Muscle of arm (tissue), 12 donors: Measurements from ENCODE around the gene CAND1. TPM values are rescaled to one million over a fixed set of nuclear protein-coding genes. Genes with fewer than 3 reads are reported as not detected.
"Not testable (repeated sequence)": the region's sequence is repeated elsewhere in the genome, so short reads cannot be mapped to it uniquely, and the experiment has no call there.

Source experiments
- DNase-seq: peaks from one replicate; pipeline ENCODE4 v3.0.0-alpha.2; 2013
- polyA plus RNA-seq, 12 donors: library from polyadenylated mRNA; unstranded; fragments of 120-200 nt; gene quantifications; one replicate each; pipeline ENCODE4 v1.2.1, GENCODE V29; 2013; ENCODE audit not compliant: insufficient read length in 12 of 12

Gene CAND1
- polyA plus RNA-seq, 12 donors, result 70.5 to 125 (median 99.3) TPM; not detected in 1

DNA sequence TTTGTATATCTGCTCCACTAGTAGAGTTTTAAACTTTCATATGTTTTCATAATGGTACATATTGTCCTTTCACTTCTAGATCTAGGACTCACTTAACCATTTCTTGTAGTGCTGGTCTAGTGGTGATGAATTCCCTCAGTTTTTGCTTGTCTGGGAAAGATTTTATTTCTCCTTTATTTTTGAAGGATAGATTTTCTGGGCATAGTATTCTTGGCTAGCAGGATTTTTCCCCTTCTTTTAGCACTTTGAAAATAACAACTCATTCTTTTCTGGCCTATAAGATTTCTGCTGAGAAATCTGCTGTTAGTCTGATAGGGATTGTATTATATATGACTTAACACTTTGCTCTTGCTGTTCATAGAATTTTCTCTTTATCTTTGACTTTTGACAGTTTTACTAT lies 69.3 kb downstream of the CAND1 start:
- DNase-seq, result no peak

DNA sequence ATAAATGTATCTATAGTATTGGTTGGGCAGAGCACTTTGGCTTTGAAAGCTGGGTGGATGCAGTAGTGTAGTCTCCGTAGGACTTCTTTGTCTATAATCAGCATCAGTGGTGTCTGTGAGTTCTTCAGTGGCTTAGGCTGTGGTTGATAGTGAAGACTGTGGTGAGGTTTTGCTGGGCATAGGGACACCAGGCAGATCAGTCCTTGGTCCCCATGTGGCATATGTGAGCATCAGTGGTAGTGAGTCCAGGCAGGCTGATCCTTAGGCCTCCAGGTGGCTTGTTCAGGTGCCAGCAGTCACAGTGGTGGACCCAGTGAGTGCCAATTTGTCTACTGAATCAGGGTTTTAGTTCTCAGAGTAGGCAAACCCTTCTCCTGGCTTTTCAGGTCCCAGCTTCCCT lies 70.4 kb downstream of the CAND1 start:
- DNase-seq, result no peak

DNA sequence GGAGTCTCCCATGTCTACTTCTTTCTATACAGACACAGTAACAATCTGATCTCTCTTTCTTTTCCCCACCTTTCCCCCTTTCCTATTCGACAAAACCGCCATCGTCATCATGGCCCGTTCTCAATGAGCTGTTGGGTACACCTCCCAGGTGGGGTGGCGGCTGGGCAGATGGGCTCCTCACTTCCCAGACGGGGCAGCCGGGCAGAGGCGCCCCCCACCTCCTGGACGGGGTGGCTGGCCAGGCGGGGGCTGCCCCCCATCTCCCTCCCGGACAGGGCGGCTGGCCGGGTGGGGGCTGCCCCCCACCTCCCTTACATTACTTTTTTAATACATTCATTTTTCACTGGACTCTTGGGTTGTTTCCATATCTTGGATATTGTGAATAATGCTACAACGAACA lies 71.9 kb downstream of the CAND1 start:
- DNase-seq, result not testable (repeated sequence)

DNA sequence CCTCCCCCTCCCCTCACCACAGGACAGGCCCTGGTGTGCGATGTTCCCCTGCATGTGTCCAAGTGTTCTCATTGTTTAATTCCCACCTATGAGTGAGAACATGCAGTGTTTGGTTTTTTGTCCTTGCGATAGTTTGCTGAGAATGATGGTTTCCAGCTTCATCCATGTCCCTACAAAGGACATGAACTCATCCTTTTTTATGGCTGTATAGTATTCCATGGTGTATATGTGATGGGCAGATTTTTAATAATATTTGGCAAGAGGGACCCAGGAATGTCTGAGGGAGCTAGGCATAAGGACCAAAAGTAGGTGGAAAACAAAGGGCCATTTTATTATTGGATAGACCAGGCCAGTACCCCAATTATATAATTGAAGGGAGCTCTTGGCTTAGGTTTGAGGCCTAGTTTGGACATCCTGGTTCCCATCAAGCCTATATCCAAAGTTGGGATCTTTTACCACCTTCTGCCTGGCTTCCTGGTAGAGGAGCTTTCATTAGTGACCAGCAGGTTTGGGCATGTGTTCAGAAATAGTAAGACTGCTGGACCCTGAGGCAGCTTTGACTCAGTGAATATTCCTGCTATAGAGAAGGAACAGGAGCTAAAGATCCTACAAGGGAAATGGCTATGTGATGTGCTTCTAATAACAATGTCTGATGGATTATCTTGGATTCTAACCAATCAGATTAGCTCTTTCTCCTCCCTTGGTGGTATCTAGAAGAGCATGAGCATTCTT lies 76.0 kb downstream of the CAND1 start:
- no peak for DNase-seq

DNA sequence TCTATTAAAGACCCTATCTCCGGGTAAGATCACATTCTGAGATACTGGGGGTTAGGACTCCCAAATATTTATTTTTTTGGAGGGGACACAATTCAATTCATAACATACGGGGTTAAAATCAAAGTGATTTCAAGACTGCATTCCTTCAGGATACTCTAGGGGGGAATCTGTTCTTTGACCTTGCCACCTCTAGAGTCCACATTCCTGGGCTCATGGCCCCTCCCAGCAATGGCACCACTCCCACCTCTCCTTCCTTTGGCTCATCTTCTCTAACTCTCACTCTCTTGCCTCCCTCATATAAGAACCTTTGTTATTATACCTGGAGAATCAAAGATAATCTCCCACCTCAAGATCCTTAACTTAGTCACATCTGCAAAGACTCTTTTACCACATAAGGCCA lies 79.5 kb downstream of the CAND1 start:
- DNase-seq, result no peak

DNA sequence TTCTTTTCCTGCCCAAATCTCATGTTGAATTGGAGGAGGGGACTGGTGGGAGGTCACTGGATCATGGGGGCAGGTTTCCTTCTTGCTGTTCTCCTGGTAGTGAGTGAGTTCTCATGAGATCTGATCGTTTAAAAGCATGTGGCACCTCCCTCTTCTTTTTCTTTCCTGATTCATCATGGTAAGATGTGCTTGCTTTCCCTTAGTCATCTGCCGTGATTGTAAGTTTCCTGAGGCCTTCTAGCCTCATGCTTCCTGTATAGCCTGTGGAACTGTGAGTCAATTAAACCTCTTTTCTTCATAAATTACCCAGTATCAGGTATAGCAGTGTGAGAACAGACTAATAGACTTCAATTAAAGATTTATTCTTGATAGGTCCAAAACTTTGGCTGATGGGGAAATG lies 83.5 kb downstream of the CAND1 start:
- no peak for DNase-seq

DNA sequence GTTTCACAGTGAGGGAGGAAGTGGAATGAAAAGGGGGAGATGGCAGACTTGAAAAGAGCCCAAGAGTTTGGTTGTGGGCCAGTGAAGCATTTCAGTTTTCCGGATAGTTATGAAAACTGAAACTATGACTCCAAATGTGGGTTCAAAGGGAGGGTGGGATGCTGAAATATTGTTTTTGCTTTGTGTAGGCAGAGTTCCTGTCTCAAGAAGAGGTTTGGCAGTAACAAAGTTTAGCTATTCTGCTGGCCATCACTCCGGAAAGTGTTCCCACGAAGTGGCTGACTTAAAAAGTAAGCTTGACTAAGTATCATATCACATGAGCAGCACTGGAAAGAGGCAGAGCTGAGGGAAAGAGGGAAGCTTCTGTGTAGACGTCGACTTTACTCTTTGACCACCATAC lies 85.2 kb downstream of the CAND1 start:
- peak; percentile 38 for DNase-seq

DNA sequence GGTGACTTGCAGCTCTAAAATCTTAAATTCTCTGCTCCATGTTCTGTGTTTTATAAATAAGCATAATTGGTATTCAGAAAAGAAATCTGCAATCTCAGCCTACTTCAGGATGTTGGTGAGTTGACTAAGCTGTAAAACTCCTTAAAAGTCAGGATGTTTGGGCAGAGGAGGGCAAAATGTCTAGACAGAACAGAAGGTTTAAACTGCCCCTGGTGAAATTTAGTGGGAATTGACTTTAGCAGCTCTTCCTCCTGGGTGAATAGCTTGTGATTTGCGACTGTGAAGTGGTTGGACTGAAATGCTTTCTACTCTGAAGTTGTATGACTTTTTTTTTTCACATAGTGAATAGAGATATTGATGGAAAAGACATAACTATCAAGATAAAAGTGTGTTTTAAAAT lies 85.8 kb downstream of the CAND1 start:
- no peak for DNase-seq

DNA sequence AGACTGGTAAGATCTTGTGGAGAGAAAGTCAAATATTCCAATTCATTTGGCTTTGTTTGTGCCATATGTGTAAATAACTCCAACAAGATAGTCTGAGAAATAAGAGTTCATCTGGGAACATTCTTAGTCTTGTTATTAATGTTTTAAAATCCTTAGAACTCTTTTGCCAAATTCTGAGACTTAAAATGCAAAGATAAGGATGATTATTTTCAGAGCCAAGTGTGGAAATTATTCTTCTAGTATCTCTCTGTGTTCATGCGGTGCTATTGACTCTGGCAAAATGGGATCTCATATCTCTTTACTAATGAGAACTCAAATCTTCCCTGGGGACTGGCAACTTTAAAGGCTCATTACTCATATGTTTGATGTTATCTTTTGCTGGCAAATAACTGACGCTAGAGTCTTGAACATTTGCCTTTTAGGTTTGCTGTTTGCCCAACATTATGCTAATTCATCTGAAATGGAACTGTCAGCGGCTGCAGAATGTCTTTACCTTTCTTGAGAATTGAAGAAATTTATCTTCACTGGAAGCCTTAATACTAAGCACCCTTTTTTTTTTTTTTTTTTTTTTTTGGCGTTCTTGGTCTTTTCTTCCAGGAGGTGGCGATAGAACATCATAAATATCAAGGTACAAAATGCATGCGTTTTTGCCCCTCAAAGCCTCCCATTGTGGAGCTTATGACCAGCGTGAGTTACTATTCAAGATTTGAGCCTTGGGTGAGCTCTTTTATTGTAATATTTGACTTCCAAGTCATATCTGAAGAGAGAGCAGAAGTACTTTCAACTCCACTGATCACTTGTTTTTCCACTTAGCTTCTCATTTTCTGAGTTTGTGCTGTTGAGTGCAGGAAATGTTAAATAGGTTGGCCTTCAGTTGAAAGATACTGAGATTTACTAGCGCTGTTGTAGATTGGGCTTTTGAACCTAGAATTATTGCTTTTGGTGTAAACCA lies 86.5 kb downstream of the CAND1 start:
- DNase-seq, result peak; percentile 64

DNA sequence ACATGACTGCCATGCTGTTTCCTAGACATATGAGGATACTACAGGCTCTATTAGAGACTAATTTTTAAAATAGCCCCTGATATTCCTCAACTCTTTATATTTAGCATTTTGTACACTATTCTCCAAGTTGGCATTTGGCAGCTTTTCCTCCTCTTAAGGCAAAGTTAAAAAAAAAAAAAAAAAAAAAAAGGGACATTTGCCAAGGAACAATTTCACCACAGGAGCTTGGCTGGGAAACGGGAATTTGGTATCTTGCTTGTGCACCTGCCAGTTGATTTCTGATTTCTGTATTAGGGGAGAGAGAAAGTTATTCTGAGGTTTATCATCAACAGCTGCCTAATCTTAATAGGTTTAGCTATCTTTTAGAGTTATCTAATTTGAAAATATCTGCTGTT lies 87.2 kb downstream of the CAND1 start:
- no peak for DNase-seq

DNA sequence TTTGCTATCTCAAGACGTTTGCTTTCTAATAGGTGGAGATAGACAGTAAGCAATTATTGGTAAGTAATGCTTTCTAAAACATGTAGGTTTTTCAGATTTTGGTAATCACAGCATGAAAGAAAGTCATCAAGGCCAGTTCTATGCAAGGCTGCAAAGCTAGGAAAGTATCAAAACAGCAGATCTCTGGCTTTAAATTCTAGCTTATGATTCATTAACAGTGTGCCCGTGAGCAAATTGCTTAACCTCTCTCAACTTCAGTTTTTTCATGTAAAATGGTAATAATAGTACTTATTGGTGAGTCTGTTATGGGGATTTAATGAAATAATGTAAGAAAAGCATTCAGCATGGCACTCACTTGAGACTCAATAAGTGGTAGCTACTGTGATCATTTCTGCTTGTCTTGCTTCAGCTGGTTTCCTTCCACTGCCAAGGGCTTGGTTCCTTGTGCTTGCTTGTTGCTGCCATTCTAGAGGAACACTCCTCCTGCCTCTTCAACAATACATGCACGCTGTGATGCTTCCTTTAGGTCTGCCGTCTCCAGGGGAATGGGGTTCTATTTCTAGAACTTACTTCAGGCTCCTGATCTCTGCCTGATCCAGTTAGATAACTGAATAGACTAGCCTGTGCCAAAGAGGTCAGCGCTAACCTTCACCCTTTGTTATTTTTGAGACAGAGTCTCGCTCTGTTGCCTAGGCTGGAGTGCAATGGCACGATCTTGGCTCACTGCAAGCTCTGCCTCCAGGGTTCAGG lies 88.4 kb downstream of the CAND1 start:
- no peak for DNase-seq

DNA sequence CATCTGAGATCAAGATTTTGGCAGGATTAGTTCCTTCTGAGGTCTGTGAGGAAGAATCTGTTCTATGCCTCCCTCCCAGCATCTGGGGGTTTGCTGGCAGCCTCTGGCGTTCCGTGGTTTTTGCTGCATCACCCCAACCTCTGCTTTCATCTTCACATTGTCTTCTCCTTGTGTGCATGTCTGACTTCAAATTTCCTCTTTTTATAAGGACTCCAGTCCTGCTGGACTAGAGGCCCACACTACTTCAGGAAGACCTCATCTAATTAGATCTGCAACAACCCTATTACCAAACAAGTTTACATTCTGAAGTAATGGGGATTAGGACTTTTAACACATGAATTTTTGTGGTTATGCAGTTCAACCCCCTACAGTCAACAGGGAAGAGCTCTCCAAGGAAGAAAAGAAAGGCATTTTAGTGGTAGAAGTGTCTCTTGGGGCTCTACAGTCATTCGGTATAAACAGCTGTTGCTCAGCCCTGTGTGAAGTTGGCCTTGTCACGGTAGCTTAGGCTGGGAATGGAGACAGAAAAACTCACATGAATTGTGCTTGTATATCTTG lies 89.7 kb downstream of the CAND1 start:
- DNase-seq, result peak; percentile 32

DNA sequence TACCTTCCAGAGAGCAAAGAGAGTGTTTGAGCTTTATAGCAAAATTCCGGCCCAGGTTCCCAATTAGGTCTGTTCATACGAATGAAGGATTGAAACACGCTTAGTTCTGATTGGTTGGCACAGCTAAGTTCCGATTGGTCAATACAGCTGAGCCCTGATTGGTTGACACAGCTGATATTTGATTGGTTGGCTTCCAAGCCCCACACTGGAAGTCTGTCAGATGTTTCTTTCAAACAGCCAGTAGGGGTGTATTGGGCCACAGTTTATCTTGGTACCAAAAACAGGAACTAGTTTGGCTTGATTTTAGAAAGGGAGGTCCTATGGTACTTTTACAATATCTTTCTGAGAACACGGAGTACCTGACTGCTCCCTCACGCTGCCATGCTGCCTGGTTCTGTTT lies 93.4 kb downstream of the CAND1 start:
- no peak for DNase-seq

DNA sequence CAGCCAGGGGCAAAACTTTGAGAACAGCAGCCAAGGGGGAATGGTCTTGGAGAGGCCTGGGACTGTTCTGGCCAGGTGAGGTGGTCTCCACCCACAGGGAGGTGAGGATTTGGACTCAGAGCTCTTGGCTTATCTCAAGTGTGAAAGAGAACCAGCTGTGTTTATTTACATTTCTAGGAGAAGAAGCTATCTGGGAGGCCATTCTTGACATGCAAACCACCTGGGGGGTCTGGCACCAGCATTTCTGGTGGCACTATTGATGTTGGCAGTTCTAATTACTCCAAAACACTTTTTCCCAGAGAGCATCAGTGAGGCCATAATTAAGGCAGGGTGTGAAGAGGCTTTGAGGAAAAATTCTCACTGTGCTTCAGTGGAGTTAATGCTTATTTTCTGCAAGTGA lies 95.1 kb downstream of the CAND1 start:
- no peak for DNase-seq

DNA sequence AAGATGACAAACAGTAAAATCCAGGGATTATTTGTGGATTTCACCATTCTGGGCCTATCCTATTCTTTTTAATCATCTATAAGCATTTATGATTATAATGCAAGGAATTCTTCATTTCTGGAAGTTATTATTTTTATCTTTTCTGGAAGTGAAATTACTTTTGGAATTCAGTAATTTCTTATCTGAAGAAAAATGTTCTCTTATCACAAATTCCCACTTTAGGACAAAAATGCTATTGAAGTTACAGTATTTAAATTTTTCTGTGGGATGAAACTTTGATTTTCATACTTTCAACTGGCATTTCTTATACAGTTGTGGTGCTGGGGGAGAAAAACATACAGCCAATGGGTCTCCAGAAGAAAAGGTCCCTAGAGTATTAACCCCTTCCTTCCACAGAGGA lies 96.0 kb downstream of the CAND1 start:
- no peak for DNase-seq

DNA sequence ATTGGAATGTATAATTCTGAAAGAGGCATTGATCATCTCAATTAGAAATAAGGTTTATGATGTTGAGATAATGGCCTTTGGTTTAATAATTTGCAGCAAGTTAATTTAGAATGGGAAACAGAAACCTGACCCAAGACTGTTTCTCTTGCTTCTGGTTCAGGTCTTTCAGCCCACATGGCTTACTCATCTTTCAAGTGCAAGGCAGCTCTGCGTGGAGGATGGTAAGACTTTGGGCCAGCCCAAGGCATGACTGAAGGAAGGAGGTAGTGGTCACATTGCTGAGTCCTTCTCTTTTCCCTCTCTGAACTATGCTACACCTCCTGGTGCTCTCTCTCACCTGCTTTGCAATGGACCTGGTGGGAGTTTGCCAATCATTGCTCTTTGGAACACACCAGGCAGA lies 98.7 kb downstream of the CAND1 start:
- DNase-seq, result no peak
